Breast epithelium (tissue), 4 donors: ENCODE data around the gene ALDOB. TPM values are rescaled to one million over a fixed set of nuclear protein-coding genes. Genes with fewer than 3 reads are reported as not detected.

Experiments used
- DNase-seq, 2 donors: peaks; one replicate each; pipeline ENCODE4 v3.0.0-alpha.2; 2019; ENCODE audit warnings: low spot score in 2 of 2
- H3K27ac ChIP-seq, 2 donors: fragments of 200-600 bp; sonication (generic) in 1 of 2; one replicate each; pipeline ENCODE4 v1.5.1; 2016 to 2019; ENCODE audit warnings: mild to moderate bottlenecking in 1 of 2
- H3K27me3 ChIP-seq, 2 donors: fragments of 200-600 bp; sonication (generic) in 1 of 2; one replicate each; pipeline versions ENCODE4 v1.5.1 to v1.6.0; 2017 to 2019; ENCODE audit warnings: control low read depth in 1 of 2, mild to moderate bottlenecking in 1 of 2
- H3K36me3 ChIP-seq: fragments of 200-600 bp; one replicate; pipeline ENCODE4 v1.5.1; 2019
- H3K4me1 ChIP-seq, 2 donors: fragments of 200-600 bp; sonication (generic); one replicate each; pipeline ENCODE4 v1.5.1; 2016 to 2019; ENCODE audit warnings: control low read depth in 1 of 2
- H3K4me3 ChIP-seq, 3 donors: fragments of 200-600 bp; sonication (generic); 1 replicate in 2 of 3; 2 replicates in 1 of 3; pipeline ENCODE4 v1.5.1; 2016 to 2019; ENCODE audit warnings: mild to moderate bottlenecking in 3 of 3, moderate library complexity in 2 of 3
- H3K9me3 ChIP-seq, 2 donors: fragments of 200-600 bp; sonication (generic) in 1 of 2; one replicate each; pipeline ENCODE4 v1.5.1; 2016 to 2019; ENCODE audit warnings: control low read depth in 1 of 2
- CTCF ChIP-seq, 3 donors: fragments of 450-650 bp; IDR thresholded peaks; one replicate each; pipeline ENCODE4 v1.5.1; 2016 to 2017; ENCODE audit warnings: antibody characterized with exemption in 3 of 3, mild to moderate bottlenecking in 3 of 3, moderate library complexity in 3 of 3
- POLR2A ChIP-seq: fragments of 450-650 bp; IDR thresholded peaks from one replicate; pipeline ENCODE4 v1.6.1; 2016; ENCODE audit warnings: antibody characterized with exemption, mild to moderate bottlenecking, moderate library complexity
- POLR2AphosphoS5 ChIP-seq, 3 donors: sonication (generic); formaldehyde crosslinking; IDR thresholded peaks; one replicate each; pipeline ENCODE4 v1.6.1; 2017; ENCODE audit warnings: antibody characterized with exemption in 3 of 3
- intact Hi-C: fragments of 100-400 bp; cut with DNase I; formaldehyde crosslinking; loops from one replicate; pipeline ENCODE4 v1.15.1; 2023; ENCODE audit warnings: low total_unique reads
- total RNA-seq, 3 donors: library from RNA; depleted of rRNA; stranded (reverse); fragments of >200 nt; gene quantifications; one replicate each; pipeline ENCODE4 v1.1.0, GENCODE V29; 2016

ALDOB gene
- total RNA-seq, 3 donors from 2014 or later = 0.66 TPM; not detected in 2

DNA sequence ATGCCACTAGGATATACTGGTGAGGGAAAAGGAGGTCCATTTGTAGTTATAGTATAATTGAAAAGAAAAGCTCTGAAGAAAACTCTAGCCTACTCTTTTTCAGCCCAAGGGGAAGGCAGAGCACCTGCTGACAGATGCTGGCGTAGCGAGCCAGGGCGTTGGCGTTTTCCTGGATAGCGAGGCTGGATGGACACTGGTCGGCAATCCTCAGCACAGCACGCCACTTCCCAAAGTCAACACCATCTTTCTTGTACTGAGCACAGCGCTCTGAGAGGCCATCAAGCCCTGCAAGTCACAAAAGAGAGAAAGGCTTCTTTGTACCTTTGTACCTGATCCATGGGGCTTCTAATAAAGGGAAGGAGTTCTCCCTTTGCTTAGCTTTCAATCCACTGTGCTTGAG lies 8.2 kb downstream of the ALDOB start:
- Histone ChIP-seq H3K9me3 (peaks cover 0 to 6% of the 10 kb centered on the region in 2 donors), H3K27ac (no peak overlapping the region), H3K4me1 (no peaks in the 10 kb centered on the region), H3K27me3 (no peaks in the 10 kb centered on the region), H3K36me3 (no peaks in the 10 kb centered on the region), H3K4me3 (no peak overlapping the region)
- intact Hi-C loops = no loop called here
- no peak for DNase-seq
- TF ChIP-seq CTCF (IDR thresholded peaks at IDR 0.05) = no peak
- no peak for TF ChIP-seq POLR2AphosphoS5 (IDR thresholded peaks at IDR 0.05)
- TF ChIP-seq POLR2A = no peak

- intact Hi-C loops = loop anchor here (5.0 kb wide), 1 partner anchor 944 kb away; no protein-coding TSS in a partner anchor
- peaks cover 16 to 45% of the 10 kb centered on the region in 2 donors for H3K9me3 ChIP-seq
- no peak overlapping the region for H3K4me3 ChIP-seq
- no peak for DNase-seq
- H3K27ac ChIP-seq = no peak overlapping the region
- no peaks in the 10 kb centered on the region for H3K4me1 ChIP-seq
- no peaks in the 10 kb centered on the region for H3K27me3 ChIP-seq
- TF ChIP-seq POLR2A (no peak), CTCF (IDR thresholded peaks at IDR 0.05) (no peak), POLR2AphosphoS5 (IDR thresholded peaks at IDR 0.05) (no peak)
- H3K36me3 ChIP-seq = no peaks in the 10 kb centered on the region
These were observed 13.9 kb downstream of the ALDOB start for GRCh38 chr9:101421653-101422065.

GRCh38 chr9:101419863-101420262 lies 15.7 kb downstream of the ALDOB start:
- Histone ChIP-seq H3K27ac (no peak overlapping the region), H3K4me1 (no peaks in the 10 kb centered on the region)
- intact Hi-C loops = loop anchor here (5.0 kb wide), 1 partner anchor 943 kb away; no protein-coding TSS in a partner anchor

GRCh38 chr9:101418518-101419430 lies 16.8 kb downstream of the ALDOB start:
- no peak for DNase-seq
- Histone ChIP-seq H3K9me3 (peaks cover 17 to 70% of the 10 kb centered on the region in 2 donors), H3K4me3 (no peak overlapping the region), H3K27ac (no peak overlapping the region), H3K4me1 (no peaks in the 10 kb centered on the region), H3K36me3 (no peaks in the 10 kb centered on the region), H3K27me3 (no peaks in the 10 kb centered on the region)
- TF ChIP-seq CTCF (IDR thresholded peaks at IDR 0.05) (no peak), POLR2A (no peak), POLR2AphosphoS5 (IDR thresholded peaks at IDR 0.05) (no peak)
- intact Hi-C loops = no loop called here

More at GRCh38 chr9:101419863-101420262, 15.7 kb downstream of the ALDOB start:
- Histone ChIP-seq H3K27me3 (no peaks in the 10 kb centered on the region), H3K36me3 (no peaks in the 10 kb centered on the region), H3K9me3 (peaks cover 16 to 59% of the 10 kb centered on the region in 2 donors), H3K4me3 (no peak overlapping the region)
- TF ChIP-seq CTCF (IDR thresholded peaks at IDR 0.05) (no peak), POLR2AphosphoS5 (IDR thresholded peaks at IDR 0.05) (no peak), POLR2A (no peak)
- no peak for DNase-seq

- Histone ChIP-seq H3K4me3 (no peak overlapping the region), H3K9me3 (peaks cover 21 to 78% of the 10 kb centered on the region in 2 donors), H3K27ac (no peak overlapping the region), H3K36me3 (no peaks in the 10 kb centered on the region), H3K4me1 (no peaks in the 10 kb centered on the region), H3K27me3 (no peaks in the 10 kb centered on the region)
- intact Hi-C loops = no loop called here
- DNase-seq = no peak
- TF ChIP-seq CTCF (IDR thresholded peaks at IDR 0.05) (no peak), POLR2A (no peak), POLR2AphosphoS5 (IDR thresholded peaks at IDR 0.05) (no peak)
These were observed 17.6 kb downstream of the ALDOB start for GRCh38 chr9:101417977-101418376.
